ACHN (cell line): Measurements from ENCODE around the gene TBC1D16.

Experiments
- DNase-seq: peaks from one replicate; pipeline ENCODE4 v3.0.0-alpha.2; 2015
- in situ Hi-C: cut with HindIII; loops from 2 replicates; pipeline ENCODE4 v1.10.0; 2017; ENCODE audit warnings: low sequenced_read_pairs, low pct_ligation_motif_present, low pct_unique_long_range_greater_than_20kb

The TBC1D16 gene

GRCh38 chr17:80009391-80010282 lies 26.0 kb downstream of the TBC1D16 start:
- in situ Hi-C loops, result no loop called here
- DNase-seq, result no peak

GRCh38 chr17:80008848-80009247 lies 26.8 kb downstream of the TBC1D16 start:
- in situ Hi-C loops, result no loop called here
- DNase-seq, result no peak

GRCh38 chr17:80008383-80008840 lies 27.3 kb downstream of the TBC1D16 start:
- peak; percentile 73 for DNase-seq
- in situ Hi-C loops, result no loop called here

DNA sequence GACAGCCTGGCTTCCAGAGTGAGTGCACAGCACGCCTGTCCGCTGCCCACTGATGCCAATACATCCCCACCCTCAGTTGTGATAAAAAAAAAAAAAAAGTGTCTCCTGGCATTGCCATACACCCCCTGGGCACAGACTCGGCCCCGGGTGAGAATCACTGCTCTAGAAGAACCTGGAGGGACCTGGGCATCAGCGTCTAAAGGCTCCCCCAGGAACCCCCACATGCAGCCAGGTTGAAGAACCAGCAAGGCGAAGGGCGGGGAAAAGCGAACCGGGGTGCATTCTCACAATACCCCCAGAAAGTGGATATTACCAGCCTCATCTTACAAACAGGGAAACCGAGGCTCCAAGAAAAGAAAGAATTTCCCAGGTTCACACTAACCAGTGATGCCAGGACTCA lies 27.7 kb downstream of the TBC1D16 start:
- in situ Hi-C loops, result no loop called here
- DNase-seq, result no peak

DNA sequence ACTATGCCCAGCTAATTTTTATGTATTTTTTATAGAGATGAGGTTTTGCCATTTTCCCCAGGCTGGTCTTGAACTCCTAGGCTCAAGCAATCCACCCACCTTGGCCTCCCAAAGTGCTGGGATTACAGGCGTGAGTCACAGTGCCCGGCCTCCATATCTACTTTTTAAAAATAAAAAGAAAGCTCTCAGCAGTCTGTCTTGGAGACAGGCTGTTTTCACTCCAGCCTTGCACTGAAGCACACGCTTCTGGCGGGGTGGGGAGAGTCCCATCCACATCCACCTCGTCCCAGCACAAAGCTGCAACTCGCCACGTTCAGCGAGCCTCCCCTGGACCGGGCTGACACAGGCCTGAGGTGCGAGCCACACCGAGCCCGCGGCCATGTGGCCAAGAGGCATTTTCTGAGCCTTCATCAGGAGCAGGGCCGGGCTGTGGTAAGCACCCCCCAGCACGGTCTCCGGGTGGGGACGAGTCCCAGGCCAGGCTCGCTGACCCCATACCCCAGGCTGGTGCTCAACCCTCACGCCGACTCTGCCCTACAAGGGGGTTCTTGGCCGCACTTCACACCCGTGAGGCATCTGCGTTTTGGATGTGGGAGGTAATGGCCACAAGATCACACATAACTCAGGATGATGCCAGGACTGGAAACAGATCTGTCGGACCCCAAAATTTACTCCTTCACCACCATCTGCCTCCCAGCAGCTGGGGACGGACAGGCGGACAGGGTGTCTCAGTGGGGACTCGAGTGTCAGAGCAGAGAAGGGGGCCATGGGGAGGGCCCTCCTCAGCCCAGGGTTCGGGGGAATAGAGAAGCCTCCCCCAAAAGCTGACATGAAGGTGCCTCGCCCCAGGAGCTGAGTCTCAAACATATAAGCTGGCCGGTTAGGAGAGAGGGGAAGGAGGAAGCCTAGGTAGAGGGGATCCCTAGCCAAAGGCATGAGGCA lies 28.6 kb downstream of the TBC1D16 start:
- in situ Hi-C loops, result no loop called here
- no peak for DNase-seq

- no peak for DNase-seq
- in situ Hi-C loops, result no loop called here
Measured at GRCh38 chr17:80006339-80006720, 29.3 kb downstream of the TBC1D16 start.

DNA sequence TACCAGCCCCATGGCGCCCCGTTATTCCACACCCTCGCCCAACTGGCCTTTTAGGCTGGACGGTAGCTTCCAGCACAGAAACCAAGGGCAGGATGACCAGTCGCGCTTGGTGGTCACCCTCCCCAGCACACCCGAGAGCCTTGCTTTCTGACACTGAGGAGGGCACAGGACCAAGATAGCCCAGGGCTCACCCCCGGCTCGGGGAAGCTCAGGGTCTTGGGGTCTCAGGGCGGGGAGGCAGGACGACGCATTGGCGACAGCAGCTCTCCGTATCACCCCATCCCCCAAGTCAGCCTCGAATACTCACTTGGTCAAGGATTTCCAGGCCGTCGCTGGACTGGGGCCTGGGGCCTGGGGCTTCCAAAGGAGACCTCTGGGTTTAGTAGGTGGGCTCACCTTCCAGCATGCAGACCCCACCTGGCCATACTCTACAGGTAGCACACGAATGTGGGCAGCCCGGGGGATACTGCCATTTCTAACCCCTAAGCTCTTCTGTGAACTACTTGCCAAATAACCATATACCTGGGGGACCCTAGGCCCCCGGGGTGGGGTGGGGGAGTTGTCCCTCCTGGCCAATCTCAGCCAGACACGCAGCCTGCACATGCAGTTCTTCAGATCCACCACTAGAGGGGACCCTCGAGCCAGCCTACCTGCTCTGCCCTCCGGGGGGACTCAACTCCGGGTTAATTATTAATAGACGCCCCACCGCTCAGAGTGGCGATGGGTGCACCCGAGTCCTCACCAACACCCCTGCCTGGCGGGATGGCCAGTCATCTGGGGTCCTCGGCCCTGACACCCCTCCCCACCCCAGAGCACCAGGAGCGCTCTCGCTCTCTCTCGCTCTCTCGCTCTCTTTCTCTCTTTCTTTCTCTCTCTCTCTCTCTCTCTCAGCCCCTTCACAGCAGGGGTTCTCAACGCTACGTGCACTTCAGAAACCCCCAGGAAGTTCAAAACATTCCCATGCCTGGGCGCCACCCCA lies 30.0 kb downstream of the TBC1D16 start:
- DNase-seq, result peak; percentile 63
- in situ Hi-C loops, result no loop called here

GRCh38 chr17:80003969-80004368 lies 31.7 kb downstream of the TBC1D16 start:
- in situ Hi-C loops, result no loop called here
- DNase-seq, result no peak

- in situ Hi-C loops, result no loop called here
- DNase-seq, result no peak
Measured at GRCh38 chr17:80002690-80003490, 32.8 kb downstream of the TBC1D16 start.

GRCh38 chr17:80002070-80002641 lies 33.5 kb downstream of the TBC1D16 start:
- in situ Hi-C loops, result no loop called here
- no peak for DNase-seq

GRCh38 chr17:80000981-80001775 lies 34.5 kb downstream of the TBC1D16 start:
- in situ Hi-C loops, result no loop called here
- DNase-seq, result no peak

DNA sequence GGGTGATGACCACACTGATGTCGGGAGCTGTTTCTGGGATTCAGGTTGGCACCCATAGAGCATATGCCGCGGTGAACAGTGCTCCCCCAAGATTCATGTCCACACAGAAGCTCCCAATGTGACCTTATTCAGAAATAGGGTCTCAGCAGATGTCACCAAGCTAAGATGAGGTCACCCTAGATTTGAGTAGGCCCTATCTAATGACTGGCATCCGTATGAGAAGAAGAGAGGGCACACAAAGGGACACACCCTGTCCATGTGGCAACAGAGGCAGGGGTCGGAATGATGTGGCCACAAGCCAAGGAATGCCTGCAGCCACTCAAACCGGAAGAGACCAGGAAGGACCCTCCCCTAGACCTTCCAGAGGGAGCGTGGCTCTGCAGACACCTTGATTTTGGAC lies 35.5 kb downstream of the TBC1D16 start:
- no peak for DNase-seq
- in situ Hi-C loops, result no loop called here

- in situ Hi-C loops, result no loop called here
- no peak for DNase-seq
Measured at GRCh38 chr17:79997011-79997660, 38.5 kb downstream of the TBC1D16 start.

DNA sequence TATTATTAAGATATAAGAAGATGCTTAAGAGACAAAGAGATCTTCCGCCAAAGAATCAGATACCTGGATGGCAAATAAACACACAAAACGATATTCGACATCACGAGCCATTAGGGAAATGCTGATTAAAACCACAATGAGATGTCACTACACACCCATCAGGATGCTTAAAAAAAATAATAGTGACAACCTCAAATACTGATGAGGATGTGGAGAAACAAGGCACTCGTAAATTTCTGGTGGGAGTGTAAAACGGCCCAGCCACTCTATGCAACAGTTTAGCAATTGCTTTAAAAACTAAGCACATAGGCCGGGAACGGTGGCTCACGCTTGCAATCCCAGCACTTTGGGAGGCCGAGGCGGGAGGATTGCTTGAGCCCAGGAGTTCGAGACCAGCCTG lies 39.4 kb downstream of the TBC1D16 start:
- in situ Hi-C loops, result no loop called here
- DNase-seq, result no peak

GRCh38 chr17:79995696-79996095 lies 40.0 kb downstream of the TBC1D16 start:
- in situ Hi-C loops, result no loop called here
- no peak for DNase-seq

- DNase-seq, result no peak
- in situ Hi-C loops, result no loop called here
Measured at GRCh38 chr17:79994602-79995001, 41.1 kb downstream of the TBC1D16 start.
